HG02884 (cell line): ENCODE measurements around the gene FOXL2.
"Not testable (repeated sequence)": the region's sequence is repeated elsewhere in the genome, so short reads cannot be mapped to it uniquely, and the experiment has no call there.

Experiments used
- ATAC-seq: cut with Tn5 transposase; IDR thresholded peaks from one replicate; pipeline ENCODE4 v1.9.1; 2021; ENCODE audit warnings: mild to moderate bottlenecking, moderate library complexity; ENCODE audit not compliant: unreplicated experiment

The FOXL2 gene

DNA sequence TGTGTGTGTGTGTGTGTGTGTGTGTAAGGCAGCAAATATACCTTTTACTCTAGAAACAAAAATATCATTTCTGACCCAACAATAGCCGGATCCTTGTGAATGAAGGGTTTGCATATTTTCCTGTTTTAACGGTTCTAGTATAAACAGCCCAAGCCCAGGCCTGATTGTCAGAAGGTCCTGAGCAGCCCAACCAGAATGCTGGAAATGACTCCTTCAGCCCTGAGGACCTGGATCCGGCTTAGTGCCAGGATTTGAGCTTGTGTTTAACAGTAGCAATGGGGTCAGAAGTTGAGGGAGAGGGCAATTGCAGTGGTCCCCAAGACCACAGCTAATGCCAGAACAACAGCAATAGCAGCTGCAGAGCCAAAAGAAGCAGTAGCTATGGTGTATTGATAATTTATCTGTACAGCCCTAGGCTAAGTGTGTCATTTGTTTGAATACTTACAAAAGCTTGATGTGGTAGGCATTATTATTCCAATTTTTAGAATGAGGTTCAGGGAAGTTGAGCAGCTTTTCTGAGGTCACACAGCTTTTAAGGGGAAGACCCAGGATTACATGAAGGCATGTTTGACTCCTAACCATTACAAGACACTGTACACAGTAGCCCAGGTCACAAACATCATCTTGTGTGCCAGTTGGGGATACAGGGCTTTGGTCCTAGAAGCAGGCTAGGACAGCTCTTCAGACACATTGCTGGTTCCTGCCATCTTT is 12.8 kb downstream of the FOXL2 start:
- ATAC-seq = no peak

DNA sequence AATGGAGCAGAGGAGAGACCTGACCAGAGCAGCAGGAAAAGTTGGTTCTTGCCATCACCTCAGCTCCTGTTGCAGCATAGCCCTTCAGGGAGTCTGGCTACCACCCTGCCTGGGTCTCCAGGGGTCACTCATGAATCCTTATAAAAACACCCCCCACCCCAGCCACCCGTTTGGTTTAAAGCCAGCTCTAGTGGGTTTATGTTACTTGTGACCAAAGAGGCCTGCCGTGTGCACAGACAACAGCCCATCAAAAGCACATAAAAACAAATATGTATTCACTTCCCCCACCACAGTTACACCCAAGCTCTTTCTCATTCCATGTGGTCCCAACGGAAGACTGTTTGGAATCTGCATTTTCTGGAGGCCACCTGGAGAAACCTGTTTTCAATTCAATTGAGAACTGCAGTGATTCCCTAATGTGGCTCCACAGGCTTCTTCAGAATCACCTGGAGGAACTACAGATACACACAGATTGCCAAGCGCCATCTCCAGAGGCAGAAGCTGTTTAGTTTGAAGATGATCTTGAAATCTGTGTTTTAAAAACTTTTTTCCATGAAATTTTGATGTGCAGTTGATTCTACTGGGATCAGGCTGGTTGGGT is 13.8 kb downstream of the FOXL2 start:
- ATAC-seq = no peak

DNA sequence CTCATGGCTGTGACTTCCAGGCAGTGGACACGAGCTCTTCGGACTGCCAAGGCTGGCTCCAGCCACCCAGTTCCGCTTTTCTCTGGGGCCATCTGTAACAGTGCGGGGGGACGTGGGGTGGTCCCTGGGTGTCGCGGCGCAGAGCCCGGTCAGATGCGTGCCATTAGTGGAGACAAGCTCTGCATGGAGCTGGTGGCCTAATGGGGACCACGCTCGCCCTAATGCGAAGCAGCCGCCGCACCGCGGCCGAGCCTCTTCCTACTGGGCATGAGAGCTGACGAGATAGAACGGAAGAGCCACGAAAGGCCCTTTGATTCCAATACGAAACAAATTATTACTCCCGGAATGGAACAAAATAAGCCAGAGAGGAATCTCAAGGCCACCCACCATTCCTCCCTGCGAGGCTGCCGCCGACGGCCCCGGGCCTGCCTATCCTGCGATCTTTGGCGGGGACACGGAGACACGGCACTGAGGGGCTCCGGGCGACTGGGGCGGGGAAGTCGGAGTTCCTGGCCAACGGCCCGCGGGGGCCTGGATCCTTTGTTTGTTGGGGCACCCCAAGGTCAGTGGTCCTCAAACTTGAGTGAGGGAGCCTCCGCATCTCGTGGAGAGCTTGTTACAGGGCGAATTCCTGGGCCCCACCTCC is 18.1 kb downstream of the FOXL2 start:
- ATAC-seq = no peak

DNA sequence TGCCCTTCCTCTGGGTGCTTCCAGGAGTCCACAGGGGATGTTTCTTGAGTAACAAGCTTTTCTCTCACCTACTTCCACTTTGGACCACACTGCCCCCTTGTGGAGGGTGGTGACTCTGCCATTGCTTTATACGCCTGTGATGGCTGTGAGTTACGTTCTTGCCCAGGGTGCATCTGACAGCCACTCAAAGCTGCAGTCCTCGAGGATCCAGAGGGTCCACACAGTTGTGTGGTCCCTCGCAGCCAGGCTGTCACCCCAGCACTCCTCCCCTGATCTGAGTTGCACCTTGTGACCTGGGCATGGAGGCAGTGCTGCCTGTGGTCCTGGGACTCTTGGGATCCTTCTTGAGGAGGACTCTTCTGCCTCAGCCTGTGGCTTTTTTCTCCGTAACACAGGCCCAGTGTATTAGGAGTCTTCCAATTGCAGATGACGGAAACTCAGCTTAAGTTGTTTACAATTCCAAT is 23.4 kb downstream of the FOXL2 start:
- ATAC-seq = peak; percentile 96

DNA sequence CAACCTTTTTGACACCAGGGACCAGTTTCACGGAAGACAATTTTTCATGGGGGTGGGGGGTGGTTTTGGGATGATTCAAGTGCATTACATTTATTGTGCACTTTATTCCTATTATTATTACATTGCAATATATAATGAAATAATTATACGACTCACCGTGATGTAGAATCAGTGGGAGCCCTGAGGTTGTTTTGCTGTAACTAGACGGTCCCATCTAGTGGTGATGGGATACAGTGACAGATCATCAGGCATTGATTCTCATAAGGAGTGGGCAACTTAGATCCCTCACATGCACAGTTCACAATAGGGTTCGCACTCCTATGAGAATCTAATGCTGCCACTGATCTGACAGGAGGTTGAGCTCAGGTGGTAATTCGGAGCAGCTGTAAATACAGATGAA is 24.5 kb downstream of the FOXL2 start:
- ATAC-seq = not testable (repeated sequence)

DNA sequence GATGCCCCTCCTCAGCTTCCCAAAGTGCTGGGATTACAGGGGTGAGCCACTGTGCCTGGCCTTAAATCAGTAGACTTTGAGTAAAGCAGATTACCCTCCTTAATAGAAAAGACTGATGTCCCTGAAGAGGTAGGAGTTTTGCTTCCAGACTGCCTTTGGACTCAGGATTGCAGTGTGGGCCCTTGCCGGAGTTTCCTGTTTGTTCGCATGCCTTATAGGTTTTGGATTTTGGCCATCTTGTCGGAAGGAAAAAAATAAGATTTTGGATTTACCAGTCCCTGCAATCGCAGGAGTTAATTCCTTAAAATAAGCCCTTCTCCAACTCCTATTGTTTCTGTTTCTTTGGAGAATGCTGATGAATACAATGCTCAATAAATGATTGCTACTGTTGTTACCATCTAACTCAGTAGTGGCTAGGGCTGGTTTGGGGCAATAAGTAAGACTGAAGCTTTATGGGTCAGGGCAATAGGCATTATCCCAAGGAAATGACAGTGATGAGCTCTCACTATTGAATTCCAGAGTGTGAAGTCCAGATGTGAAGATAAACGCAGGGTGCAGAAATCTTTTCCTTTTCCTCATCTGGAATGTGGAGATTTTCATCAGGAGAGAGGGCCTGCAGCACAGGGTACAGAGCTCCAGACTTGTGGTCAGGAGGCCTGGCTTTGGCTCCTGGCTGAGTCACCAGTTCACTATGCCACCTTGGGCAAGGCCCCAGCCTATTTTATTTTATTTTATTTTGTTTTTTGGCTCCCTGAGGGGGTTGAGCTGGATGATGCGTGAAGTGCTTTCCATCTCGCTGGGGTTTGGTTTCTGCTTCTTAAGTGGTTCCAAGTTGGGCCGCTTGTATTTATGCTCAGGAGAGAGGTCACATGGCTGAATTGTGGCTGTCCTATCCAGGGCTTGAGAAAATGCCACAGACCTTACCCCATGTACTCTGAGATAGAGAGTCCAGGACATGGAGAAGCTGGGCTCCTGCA is 25.3 kb downstream of the FOXL2 start:
- no peak for ATAC-seq

DNA sequence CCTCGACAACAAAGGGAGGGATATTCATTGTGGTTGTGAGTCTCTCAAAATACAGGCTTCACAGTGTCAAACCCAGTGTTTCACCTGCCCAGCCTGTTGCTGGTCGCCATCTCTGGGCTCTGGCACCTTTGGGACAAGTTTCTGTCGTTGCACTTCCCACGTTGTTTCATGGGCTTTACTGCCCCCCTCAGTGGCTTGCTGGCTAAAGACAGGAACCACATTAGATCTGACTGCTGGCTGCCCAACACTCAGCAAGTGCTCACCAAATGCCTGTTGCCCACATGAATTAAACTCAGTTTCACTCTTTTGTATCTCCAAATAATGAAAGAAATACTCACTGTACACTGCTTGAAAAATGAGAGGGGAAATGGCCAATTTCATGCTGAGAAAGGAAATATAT is 27.6 kb downstream of the FOXL2 start:
- no peak for ATAC-seq

DNA sequence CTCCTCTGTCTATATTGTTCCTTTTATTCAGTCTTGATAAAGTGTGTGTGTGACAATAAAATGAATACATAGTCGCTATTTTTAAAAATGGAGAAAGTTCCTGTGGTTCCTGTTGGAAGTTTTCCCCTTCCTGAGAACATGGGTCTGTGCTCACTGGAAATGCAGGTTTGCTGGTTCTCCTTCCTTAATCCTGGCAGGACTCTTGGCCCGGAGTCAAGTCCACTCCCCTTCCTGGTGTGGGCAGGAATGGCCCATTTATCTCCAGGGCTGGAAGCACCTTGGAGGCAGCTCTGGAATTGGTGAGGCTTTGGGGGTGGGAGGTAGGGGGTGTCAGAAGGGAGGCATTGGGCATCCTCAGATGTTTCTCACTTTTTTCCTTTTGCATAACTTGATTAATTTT is 30.1 kb downstream of the FOXL2 start:
- ATAC-seq = no peak

DNA sequence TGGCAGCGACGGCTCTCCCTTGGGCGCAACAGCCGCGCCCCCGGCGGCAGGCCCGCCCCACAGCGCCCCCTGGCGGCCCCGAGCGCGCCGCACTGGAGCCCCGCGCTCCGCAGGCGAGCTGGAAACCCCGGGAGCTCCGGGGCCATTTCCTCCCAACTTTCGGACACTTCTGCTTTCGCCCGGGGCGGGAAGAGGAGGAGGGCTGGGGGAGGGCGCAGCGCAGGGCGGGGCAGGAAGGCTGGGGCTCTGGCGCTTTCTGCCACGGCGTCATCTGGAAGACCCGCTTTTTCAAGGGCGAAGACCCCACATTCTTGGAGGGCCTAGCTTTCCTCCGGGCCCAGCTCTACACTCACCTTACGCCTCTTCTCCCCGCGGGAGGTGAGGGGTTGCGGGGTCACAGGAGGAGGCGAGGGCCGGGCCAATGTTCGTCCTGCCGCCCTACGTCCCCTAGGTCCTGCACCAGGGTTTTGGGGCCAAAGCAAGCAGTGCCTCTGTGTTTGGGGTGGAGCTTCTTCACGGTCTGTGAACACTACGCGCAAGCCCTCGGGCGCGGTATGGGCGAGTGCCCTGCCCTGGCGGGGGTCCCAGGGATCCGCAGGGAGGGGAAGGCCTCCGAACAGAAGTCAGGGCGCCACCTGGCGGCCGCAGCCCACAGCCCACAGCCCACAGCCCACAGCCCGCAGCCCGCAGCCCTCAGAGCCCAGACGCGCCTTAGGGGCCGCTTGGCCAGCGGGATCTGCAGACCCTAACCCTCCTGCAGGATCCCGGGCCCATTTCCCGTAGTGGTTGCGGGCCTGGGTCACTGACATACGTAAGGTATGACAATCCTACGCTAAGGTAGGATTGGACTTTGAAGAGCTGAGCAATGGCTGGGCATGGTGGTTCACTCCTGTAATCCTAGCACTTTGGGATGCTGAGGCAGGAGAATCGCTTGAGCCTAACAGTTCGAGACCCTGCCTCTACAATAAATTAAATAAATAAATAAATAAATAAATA is 31.1 kb downstream of the FOXL2 start:
- ATAC-seq = peak; percentile 75

DNA sequence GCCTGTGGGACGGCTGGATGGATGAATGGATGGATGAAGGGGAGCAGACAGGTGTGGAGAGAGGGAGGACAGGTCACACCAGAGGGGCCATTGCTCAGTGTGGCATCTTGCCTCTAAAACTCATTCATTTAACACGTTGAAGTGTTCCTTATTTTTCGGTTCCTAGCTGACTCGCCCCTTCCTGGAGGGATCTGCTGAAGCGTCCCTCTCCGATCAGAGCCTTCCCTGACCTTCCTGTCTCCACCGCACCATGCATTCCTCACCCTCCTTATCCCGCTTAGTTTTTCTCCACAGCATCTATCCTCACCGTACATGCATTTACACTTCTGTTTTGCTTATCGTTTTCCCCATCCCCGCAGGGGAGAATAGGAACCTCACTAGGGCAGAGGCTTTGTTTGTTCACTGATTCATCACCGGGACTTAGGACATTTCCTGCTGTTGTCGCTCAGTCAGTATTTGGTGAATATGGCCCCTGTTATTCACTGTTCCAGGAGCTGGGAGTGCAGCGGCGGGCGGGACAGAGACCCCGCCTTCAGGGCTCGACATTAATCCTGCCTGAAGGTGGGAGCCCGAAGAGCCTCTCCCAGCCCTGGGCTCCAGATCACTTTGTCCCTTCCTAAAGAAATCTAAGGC is 32.0 kb downstream of the FOXL2 start:
- ATAC-seq = peak; percentile 16

DNA sequence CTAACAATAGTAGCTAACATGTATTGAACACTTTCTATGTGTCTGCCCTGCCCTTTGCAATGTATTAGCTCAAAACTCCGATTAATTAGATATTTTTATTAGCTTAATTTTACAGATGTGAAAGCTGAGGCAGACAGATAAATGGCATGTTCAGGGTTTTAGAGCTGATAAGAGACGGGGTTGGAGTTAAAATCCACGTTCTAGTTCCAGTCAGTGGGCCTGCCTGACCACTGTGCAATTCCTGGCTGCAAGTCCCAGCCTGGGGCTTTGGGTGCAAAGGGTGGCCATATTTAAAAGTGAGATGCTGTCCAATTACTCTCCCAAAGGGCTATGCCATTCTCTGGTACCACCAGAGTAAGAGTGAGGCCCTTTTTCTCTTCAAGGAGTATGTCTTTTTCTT is 33.2 kb downstream of the FOXL2 start:
- ATAC-seq = no peak

DNA sequence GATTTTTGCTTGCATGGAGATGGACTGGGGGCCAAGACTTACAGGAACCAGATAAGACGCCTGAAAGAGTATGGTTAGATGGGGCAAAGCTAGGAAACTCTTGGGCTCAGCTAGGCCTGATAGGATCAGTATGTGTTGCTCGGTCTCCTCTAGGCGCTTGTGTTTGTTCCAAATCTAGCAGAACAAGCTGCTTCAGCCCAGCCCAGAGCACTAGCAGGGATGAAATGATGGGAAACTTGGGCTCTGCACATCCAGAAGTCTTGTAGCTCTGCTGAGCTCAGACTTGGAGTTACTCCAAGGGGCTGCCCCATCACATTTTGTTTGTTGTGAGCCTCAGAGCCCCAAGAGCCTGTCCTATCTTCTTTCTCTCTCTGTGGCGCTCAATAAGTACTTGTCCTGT is 34.7 kb downstream of the FOXL2 start:
- ATAC-seq = no peak

DNA sequence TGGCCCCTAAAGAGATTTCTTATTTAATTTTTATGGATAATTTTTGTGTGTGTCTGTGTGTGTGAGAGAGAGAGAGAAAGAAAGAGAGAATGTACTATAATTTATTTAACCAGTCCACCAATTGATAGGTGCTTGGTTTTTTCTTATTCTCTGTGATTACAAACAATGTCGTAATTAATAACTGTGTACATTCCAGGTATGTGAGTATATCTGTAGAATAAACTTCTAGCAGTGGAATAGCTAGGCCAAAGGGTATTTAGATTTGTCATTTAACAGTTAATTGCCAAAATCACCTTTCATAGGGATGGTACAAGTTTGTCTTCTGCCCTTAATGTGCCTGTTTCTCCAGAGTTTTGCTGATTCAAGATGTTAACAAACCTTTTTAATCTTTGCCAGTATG is 35.3 kb downstream of the FOXL2 start:
- ATAC-seq = no peak

DNA sequence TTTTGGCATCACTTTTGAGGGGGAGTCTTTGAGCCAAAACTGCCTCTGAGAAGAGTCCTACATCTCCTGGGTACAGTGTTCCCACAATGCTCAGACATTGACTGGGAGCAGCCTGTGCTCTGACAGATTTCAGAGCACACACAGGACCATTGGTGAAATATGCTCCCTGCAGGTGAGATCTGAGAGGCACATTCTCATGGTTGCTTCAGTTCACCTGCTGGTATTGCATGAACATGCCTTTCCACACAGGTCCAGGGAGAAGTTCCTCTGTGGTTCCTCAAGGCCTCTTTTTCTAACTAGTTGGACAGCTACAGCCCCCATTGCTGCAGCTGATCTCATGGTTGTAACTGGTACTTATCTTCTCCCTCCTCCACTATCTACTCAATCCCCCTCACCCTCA is 37.0 kb downstream of the FOXL2 start:
- no peak for ATAC-seq

DNA sequence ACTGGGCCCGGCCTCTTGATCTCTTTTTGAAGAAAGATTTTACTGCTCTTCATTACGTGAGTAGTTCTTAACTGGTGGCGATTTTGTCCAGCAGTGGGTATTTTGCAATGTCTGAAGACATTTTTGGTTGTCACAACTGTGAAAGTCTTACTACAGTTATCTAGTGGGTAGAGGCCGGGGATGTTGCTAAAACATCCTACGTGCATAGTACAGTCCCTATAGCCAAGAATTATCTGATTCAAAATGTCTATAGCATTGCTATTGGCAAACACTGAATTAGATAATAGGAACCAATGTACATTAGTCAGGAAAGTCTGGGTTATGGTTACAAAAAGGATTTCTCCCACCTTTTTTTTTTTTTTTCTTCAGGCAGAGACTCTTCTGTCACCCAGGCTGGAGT is 38.1 kb downstream of the FOXL2 start:
- ATAC-seq = no peak

DNA sequence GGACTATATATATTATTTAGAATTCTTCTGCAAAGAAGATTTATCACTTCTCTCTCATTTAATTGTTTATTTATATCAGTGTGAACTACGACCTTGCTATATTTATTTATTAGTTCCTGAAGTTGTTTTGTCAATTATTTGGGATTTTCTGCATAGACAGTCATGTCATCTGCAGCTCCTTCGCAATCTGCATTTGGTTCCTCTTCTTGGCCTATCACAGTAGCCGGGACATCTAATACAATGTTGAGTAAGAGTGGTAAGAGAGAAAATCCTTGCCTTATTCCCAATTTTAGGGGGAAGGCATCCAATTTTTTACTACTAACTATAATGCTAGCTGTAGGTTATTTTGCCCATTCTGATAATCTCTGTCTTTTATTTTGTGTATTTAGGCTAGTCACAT is 39.4 kb downstream of the FOXL2 start:
- ATAC-seq = no peak

DNA sequence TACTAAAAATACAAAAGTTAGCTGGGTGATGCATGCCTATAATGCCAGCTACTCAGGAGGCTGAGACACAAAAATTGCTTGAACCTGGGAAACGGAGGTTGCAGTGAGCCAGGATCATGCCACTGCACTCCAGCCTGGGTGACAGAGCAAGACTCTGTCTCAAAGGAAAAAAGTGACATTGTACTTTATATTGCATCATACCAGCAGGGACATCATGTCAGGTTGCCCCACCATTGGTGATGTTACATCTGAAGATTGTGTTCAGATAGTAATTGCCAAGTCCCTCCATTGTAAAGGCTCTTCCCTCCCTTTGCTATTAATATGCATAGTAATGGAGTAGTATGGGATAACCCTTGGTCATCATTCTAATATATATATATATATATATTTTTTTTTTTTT is 44.8 kb downstream of the FOXL2 start:
- ATAC-seq = no peak

DNA sequence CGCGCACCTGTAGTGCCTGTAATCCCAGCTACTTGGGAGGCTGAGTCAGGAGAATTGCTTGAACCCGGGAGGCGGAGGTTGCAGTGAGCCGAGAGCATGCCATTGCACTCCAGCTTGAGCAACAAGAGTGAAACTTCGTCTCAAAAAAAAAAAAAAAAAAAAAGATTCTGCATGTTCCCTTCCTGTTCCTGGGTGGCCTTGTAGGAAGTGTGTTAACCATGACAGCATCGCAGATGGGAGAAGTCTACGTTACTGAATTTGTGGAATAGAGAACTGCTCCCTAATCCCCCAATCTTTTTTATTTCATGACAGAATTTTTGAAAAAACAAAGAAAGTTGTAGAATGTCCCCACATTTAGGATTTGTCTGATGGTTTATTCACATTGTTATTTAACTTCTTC is 45.4 kb downstream of the FOXL2 start:
- no peak for ATAC-seq

DNA sequence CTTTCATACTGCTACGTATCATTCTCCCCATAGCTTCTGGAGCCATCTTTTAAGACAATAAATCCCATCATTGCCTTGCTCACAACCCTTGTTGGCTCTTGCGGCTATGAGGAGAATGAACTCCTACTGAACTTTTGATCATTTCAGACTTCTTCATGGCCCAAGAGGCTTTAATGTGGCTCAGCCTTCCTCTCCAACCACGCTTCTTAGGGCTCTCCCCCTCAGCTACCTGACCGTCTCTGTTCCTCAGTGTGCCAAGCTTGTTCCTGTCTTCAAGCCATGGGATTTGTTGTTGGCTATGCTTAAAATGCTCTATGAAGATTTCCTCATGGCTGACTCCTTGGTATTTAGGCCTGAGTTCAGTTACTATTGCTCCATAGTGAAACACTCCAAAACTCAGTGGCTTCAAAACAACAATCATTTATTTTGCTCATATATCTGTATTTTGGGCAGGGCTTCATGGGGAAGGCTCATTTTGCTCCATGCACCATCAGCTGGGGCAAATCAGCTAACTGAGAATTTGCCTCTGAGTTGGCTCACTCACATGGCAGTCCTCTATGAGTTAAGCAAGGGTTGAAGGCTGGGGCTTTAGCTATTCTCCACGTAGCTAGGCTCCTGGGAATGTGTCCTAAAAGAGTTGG is 47.5 kb downstream of the FOXL2 start:
- no peak for ATAC-seq
